HL-60 (cell line): ENCODE results near the gene TOX2.

Experiments used
- DNase-seq, 2 experiments: peaks; one replicate each; pipeline ENCODE4 v3.0.0-alpha.2; 2010 to 2020; ENCODE audit warnings: low read depth in 1 of 2, low spot score in 1 of 2
- H3K27ac ChIP-seq: fragments of 250-450 bp; sonication (Bioruptor Pico); replicated peaks from 2 replicates; pipeline ENCODE4 v1.5.1; 2020; ENCODE audit warnings: mild to moderate bottlenecking, moderate library complexity
- H3K27me3 ChIP-seq: fragments of 250-450 bp; sonication (Bioruptor Pico); 2 replicates; pipeline ENCODE4 v1.5.1; 2021; ENCODE audit warnings: mild to moderate bottlenecking, moderate library complexity; ENCODE audit not compliant: insufficient read depth, poor library complexity, severe bottlenecking
- H3K4me3 ChIP-seq: replicated peaks from 2 replicates; pipeline ENCODE4 v1.5.1; 2011; ENCODE audit warnings: mild to moderate bottlenecking, control low read depth, low read length; ENCODE audit not compliant: insufficient read depth
- CTCF ChIP-seq: IDR thresholded peaks from one replicate; pipeline ENCODE4 v1.5.1; 2011; ENCODE audit warnings: low read length, control low read depth, inconsistent platforms; ENCODE audit not compliant: insufficient read depth
- GABPA ChIP-seq: IDR thresholded peaks from 2 replicates; pipeline ENCODE4 v1.6.1; 2012; ENCODE audit warnings: low read depth
- POLR2AphosphoS5 ChIP-seq: IDR thresholded peaks from 2 replicates; pipeline ENCODE4 v1.6.1; 2012; ENCODE audit warnings: low read depth
- REST ChIP-seq: IDR thresholded peaks from 2 replicates; pipeline ENCODE4 v1.6.1; 2012; ENCODE audit warnings: low read depth; ENCODE audit not compliant: insufficient replicate concordance
- SPI1 ChIP-seq: IDR thresholded peaks from 2 replicates; pipeline ENCODE4 v1.6.1; 2012; ENCODE audit warnings: low read depth, mild to moderate bottlenecking, borderline replicate concordance

TOX2 gene

GRCh38 chr20:43909211-43909610, 5.4 kb upstream of the TOX2 start:
- Histone ChIP-seq H3K4me3 (no peak overlapping the region), H3K27me3 (peaks cover 6% of the 10 kb centered on the region), H3K27ac (no peak overlapping the region)
- DNase-seq: no peak
- TF ChIP-seq GABPA: no peak
- TF ChIP-seq SPI1: no peak
- TF ChIP-seq REST: no peak
- TF ChIP-seq CTCF: no peak
- no peak for TF ChIP-seq POLR2AphosphoS5

GRCh38 chr20:43909720-43910119, 4.9 kb upstream of the TOX2 start:
- H3K27ac ChIP-seq: no peak overlapping the region
- peak; percentile 27 to 61 for DNase-seq

GRCh38 chr20:43910564-43910963, 4.1 kb upstream of the TOX2 start:
- Histone ChIP-seq H3K27me3 (peaks cover 15% of the 10 kb centered on the region), H3K27ac (no peak overlapping the region), H3K4me3 (no peak overlapping the region)
- DNase-seq: no peak
- no peak for TF ChIP-seq REST
- TF ChIP-seq SPI1: no peak
- no peak for TF ChIP-seq POLR2AphosphoS5
- no peak for TF ChIP-seq CTCF
- TF ChIP-seq GABPA: no peak

More at GRCh38 chr20:43909720-43910119, 4.9 kb upstream of the TOX2 start:
- Histone ChIP-seq H3K4me3 (no peak overlapping the region), H3K27me3 (peaks cover 8% of the 10 kb centered on the region)
- TF ChIP-seq SPI1 (no peak), POLR2AphosphoS5 (no peak), CTCF (no peak), GABPA (no peak), REST (no peak)
